Endodermal cell (in vitro differentiated cells): ENCODE data around the gene MAPT. TPM values are rescaled to one million over a fixed set of nuclear protein-coding genes. Genes with fewer than 3 reads are reported as not detected.

Experiments used
- DNase-seq: peaks from one replicate; pipeline ENCODE4 v3.0.0-alpha.2; 2017
- H3K27ac ChIP-seq: 2 replicates; pipeline ENCODE4 v1.5.1; 2013; ENCODE audit warnings: mild to moderate bottlenecking, low read depth, low read length, moderate library complexity
- H3K27me3 ChIP-seq: 2 replicates; pipeline ENCODE4 v1.6.1; 2013; ENCODE audit warnings: mild to moderate bottlenecking, low read length, moderate library complexity; ENCODE audit not compliant: insufficient read depth, control insufficient read depth, poor library complexity, severe bottlenecking
- H3K36me3 ChIP-seq: 2 replicates; pipeline ENCODE4 v1.7.0; 2013; ENCODE audit warnings: mild to moderate bottlenecking, low read length, moderate library complexity; ENCODE audit not compliant: control insufficient read depth, insufficient read depth
- H3K4me1 ChIP-seq: one replicate; pipeline ENCODE4 v1.7.0; 2013; ENCODE audit warnings: low read length; ENCODE audit not compliant: control insufficient read depth, insufficient read depth
- H3K4me3 ChIP-seq: 2 replicates; pipeline ENCODE4 v1.5.1; 2013; ENCODE audit warnings: mild to moderate bottlenecking, low read length, moderate library complexity
- H3K9ac ChIP-seq: 2 replicates; pipeline ENCODE4 v1.6.1; 2013; ENCODE audit warnings: mild to moderate bottlenecking, low read length, moderate library complexity; ENCODE audit not compliant: poor library complexity, severe bottlenecking; ENCODE audit errors: extremely low read depth
- H3K9me3 ChIP-seq: 2 replicates; pipeline ENCODE4 v1.6.1; 2013; ENCODE audit warnings: mild to moderate bottlenecking, low read length, moderate library complexity; ENCODE audit not compliant: control insufficient read depth
- H3K27ac Mint-ChIP-seq: 2 replicates; pipeline ENCODE4 v1.8.0; 2020; ENCODE audit warnings: mixed read lengths
- H3K27me3 Mint-ChIP-seq: 2 replicates; pipeline ENCODE4 v1.8.0; 2021; ENCODE audit warnings: mild to moderate bottlenecking, mixed read lengths; ENCODE audit not compliant: insufficient read depth
- H3K36me3 Mint-ChIP-seq: 2 replicates; pipeline ENCODE4 v1.8.0; 2020; ENCODE audit warnings: low read depth, mixed read lengths
- H3K4me1 Mint-ChIP-seq: 2 replicates; pipeline ENCODE4 v1.8.0; 2020; ENCODE audit warnings: mixed read lengths
- H3K4me3 Mint-ChIP-seq: 2 replicates; pipeline ENCODE4 v1.8.0; 2020; ENCODE audit warnings: mild to moderate bottlenecking, moderate library complexity, mixed read lengths
- H3K9me3 Mint-ChIP-seq: 2 replicates; pipeline ENCODE4 v1.8.0; 2020; ENCODE audit warnings: mild to moderate bottlenecking, mixed read lengths
- WGBS, 2 experiments: methylation state at CpG; one replicate each; pipeline versions ENCODE4 v1.1.5 to v1.1.7; 2013; ENCODE audit warnings: missing lambda C conversion rate in 2 of 2, mixed read lengths in 1 of 2; ENCODE audit not compliant: insufficient coverage in 1 of 2, insufficient read length in 1 of 2; 5-methylcytosine and 5-hydroxymethylcytosine counted together
- total RNA-seq, 2 donors: library from RNA; stranded (reverse); fragmentation: NEBNext Ultra II Directional in 1 of 2; extraction: Animal tissue kit (Norgen Biotek cat#: 25700) in 1 of 2; gene quantifications; 2 replicates in 1 of 2; 3 replicates in 1 of 2; pipeline ENCODE4 v1.2.1, GENCODE V29; 2021
- TF ChIP-seq, protein P1 (sequence below): fragments of 200-600 bp; sonication (generic); conservative IDR thresholded peaks from 2 replicates; pipeline ENCODE4 v1.5.0; 2021; ENCODE audit warnings: antibody characterized with exemption, mild to moderate bottlenecking

MAPT gene
- total RNA-seq, 2 donors from 2014 or later = 0.69 to 0.73 TPM

DNA sequence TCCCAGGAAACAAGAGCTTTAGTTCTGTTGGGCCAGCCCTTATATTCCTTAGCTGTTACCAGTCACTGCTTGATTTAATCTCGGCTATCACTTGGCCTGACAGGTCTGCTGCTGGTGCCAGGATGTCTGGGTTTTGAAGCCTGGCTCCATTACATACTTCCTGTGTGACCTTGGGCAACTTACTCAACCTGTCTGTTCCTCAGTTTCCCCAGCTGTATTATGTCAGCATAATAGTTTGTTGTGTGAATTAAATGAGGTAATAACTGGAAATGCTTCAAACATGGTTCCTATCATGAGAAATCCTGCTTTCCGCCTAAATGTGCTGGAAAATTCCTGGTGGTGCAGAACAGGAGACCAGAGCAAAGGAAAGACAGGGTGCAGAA, 54.1 kb downstream of the MAPT start:
- peaks cover 27% of the 10 kb centered on the region for H3K27me3 ChIP-seq
- H3K9me3 ChIP-seq = no peaks in the 10 kb centered on the region
- TF ChIP-seq, protein P1, sequence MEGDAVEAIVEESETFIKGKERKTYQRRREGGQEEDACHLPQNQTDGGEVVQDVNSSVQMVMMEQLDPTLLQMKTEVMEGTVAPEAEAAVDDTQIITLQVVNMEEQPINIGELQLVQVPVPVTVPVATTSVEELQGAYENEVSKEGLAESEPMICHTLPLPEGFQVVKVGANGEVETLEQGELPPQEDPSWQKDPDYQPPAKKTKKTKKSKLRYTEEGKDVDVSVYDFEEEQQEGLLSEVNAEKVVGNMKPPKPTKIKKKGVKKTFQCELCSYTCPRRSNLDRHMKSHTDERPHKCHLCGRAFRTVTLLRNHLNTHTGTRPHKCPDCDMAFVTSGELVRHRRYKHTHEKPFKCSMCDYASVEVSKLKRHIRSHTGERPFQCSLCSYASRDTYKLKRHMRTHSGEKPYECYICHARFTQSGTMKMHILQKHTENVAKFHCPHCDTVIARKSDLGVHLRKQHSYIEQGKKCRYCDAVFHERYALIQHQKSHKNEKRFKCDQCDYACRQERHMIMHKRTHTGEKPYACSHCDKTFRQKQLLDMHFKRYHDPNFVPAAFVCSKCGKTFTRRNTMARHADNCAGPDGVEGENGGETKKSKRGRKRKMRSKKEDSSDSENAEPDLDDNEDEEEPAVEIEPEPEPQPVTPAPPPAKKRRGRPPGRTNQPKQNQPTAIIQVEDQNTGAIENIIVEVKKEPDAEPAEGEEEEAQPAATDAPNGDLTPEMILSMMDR = no peak
- Mint-ChIP-seq H3K4me1 (peaks cover 8% of the 10 kb centered on the region), H3K27me3 (peaks cover 37% of the 10 kb centered on the region), H3K27ac (peak overlapping the region; percentile 90), H3K36me3 (no peaks in the 10 kb centered on the region), H3K4me3 (no peak overlapping the region), H3K9me3 (no peaks in the 10 kb centered on the region)
- no peaks in the 10 kb centered on the region for H3K36me3 ChIP-seq
- no peaks in the 10 kb centered on the region for H3K4me1 ChIP-seq
- H3K9ac ChIP-seq = no peak overlapping the region
- H3K4me3 ChIP-seq = peak overlapping the region; percentile 37
- no peak overlapping the region for H3K27ac ChIP-seq
- no peak for DNase-seq
- 84 to 88% methylated on average over 2 of the region's 2 CpGs for WGBS, 2 experiments

DNA sequence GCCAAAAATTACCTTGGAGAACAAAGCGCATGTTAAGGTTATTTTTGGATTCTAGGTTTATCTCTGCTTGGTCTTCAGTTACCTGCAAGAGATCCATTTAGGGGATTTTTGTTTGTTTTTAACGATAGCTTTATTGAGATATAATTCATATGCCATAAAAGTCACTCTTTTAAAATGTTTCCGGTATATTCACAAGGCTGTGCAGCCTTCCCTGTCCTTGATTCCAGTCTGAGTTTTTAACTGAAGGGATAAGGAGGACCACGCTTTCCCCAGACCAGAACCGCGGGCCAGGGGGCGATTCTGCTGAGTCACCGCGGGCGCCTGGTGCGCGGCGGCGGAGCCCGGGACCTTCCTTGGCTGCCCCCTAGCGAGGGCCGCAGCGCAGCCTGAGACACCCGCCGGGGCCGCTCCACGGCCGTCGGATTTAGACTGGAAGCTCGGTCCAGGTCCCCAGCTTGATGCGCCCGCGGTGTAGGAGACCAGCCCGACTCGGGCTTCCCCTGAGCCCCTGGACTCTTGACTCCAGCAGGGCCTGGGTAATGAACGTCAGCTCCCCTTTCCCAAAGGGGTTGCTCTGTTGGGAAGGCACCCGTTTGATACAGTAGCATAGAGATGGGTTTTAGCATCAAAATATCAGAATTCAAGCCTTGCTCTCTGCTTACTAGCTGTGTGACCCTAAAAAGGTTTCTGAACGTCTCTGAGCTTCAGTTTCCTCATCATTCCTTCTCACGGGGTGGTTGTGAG, 54.7 kb downstream of the MAPT start:
- H3K36me3 Mint-ChIP-seq = no peaks in the 10 kb centered on the region
- no peak overlapping the region for H3K27ac ChIP-seq
- H3K27ac Mint-ChIP-seq = peak overlapping the region; percentile 90
- peak overlapping the region; percentile 20 for H3K4me3 Mint-ChIP-seq
- H3K4me1 Mint-ChIP-seq = peaks cover 8% of the 10 kb centered on the region
- H3K9ac ChIP-seq = no peak overlapping the region
- 16 to 22% methylated on average over 16 to 33 of the region's 34 CpGs for WGBS, 2 experiments
- H3K4me1 ChIP-seq = no peaks in the 10 kb centered on the region
- no peaks in the 10 kb centered on the region for H3K9me3 Mint-ChIP-seq
- peaks cover 24% of the 10 kb centered on the region for H3K27me3 ChIP-seq
- H3K27me3 Mint-ChIP-seq = peaks cover 31% of the 10 kb centered on the region
- H3K36me3 ChIP-seq = no peaks in the 10 kb centered on the region
- no peaks in the 10 kb centered on the region for H3K9me3 ChIP-seq
- peak; percentile 96 for DNase-seq
- TF ChIP-seq, protein P1 = peak; percentile 88
- H3K4me3 ChIP-seq = peak overlapping the region; percentile 37

DNA sequence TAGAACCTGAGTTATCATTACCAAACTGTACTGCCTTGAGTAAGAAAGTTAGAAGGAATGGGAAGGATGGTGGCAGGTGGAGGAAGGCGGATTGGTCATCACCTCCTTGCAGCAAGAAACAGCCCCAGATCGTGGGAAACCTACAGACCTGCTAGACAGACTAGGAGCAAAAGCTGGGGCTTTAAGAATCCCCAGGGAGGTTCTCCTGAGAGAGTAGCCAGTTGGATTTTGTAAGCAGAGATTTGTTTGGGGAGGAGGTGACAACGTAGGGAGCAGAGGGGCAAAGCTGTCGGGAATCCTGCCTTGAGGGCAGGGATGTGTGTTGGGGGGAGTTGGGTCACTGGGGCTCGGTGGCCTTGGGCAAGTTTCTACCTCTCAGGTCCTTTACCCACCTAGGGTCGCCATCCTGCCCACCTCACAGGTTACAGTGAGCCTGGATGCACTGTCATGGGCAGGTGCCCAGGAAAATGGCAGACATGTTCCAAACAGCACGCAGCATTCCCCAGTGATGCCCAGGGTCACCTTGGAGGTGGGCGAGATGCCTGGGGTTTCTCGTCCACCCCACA, 55.5 kb downstream of the MAPT start:
- WGBS, 2 experiments = 88 to 90% methylated on average over 4 to 9 of the region's 9 CpGs
- Histone ChIP-seq H3K4me3 (no peak overlapping the region), H3K27me3 (peaks cover 20% of the 10 kb centered on the region), H3K36me3 (no peaks in the 10 kb centered on the region), H3K9ac (no peak overlapping the region), H3K9me3 (no peaks in the 10 kb centered on the region), H3K27ac (no peak overlapping the region), H3K4me1 (no peaks in the 10 kb centered on the region)
- Mint-ChIP-seq H3K36me3 (no peaks in the 10 kb centered on the region), H3K27ac (no peak overlapping the region), H3K4me1 (peaks cover 8% of the 10 kb centered on the region), H3K27me3 (peaks cover 29% of the 10 kb centered on the region), H3K9me3 (no peaks in the 10 kb centered on the region), H3K4me3 (no peak overlapping the region)
- TF ChIP-seq, protein P1 = no peak
- no peak for DNase-seq
